Heart left ventricle (tissue), 16 donors: Measurements from ENCODE around the gene TBCK. TPM values are rescaled to one million over a fixed set of nuclear protein-coding genes. Genes with fewer than 3 reads are reported as not detected.
A peak's percentile ranks its signal among the peaks of the same experiment; 100 is the strongest.

Experiments used
- ATAC-seq, 4 donors: fragments of 200-7000 bp; cut with Tn5 transposase; one replicate each; pipeline ENCODE4 v1.9.1; 2020 to 2022; ENCODE audit warnings: moderate library complexity in 4 of 4, mild to moderate bottlenecking in 3 of 4, moderate number of reproducible peaks in 1 of 4
- DNase-seq, 5 donors: peaks; one replicate each; pipeline ENCODE4 v3.0.0-alpha.2; 2020
- H3K27ac ChIP-seq, 12 donors: fragments of 200-600 bp; sonication (generic) in 4 of 12; one replicate each; pipeline versions ENCODE4 v1.5.0 to v1.8.0; 2016 to 2022; ENCODE audit warnings: mild to moderate bottlenecking in 2 of 12
- H3K27me3 ChIP-seq, 9 donors: fragments of 200-600 bp; sonication (generic) in 2 of 9; one replicate each; pipeline versions ENCODE4 v1.5.1 to v1.8.0; 2016 to 2022; ENCODE audit warnings: mild to moderate bottlenecking in 3 of 9
- H3K36me3 ChIP-seq, 9 donors: fragments of 200-600 bp; sonication (generic) in 2 of 9; one replicate each; pipeline versions ENCODE4 v1.5.0 to v1.8.0; 2018 to 2022; ENCODE audit warnings: mild to moderate bottlenecking in 2 of 9
- H3K4me1 ChIP-seq, 12 donors: fragments of 200-600 bp; sonication (generic) in 4 of 12; one replicate each; pipeline versions ENCODE4 v1.5.0 to v1.8.0; 2016 to 2022; ENCODE audit warnings: mild to moderate bottlenecking in 3 of 12
- H3K4me3 ChIP-seq, 12 donors: fragments of 200-600 bp; sonication (generic) in 4 of 12; one replicate each; pipeline versions ENCODE4 v1.5.0 to v1.8.0; 2017 to 2022; ENCODE audit warnings: mild to moderate bottlenecking in 9 of 12, moderate library complexity in 4 of 12
- H3K9me3 ChIP-seq, 12 donors: fragments of 200-600 bp; sonication (generic) in 4 of 12; one replicate each; pipeline versions ENCODE4 v1.5.0 to v1.8.0; 2016 to 2022; ENCODE audit warnings: mild to moderate bottlenecking in 1 of 12
- POLR2A ChIP-seq, 2 donors: fragments of 450-650 bp; IDR thresholded peaks; one replicate each; pipeline ENCODE4 v1.6.1; 2017; ENCODE audit warnings: antibody characterized with exemption in 2 of 2, mild to moderate bottlenecking in 2 of 2, moderate library complexity in 2 of 2
- WGBS, 4 donors: extraction: QIAGEN DNeasy Blood & Tissue Kit in 2 of 4; methylation state at CpG; one replicate each; pipeline versions ENCODE4 v1.1.5 to v1.1.7; 2013 to 2018; 5-methylcytosine and 5-hydroxymethylcytosine counted together
- intact Hi-C, 10 donors: fragments of 100-400 bp; cut with DNase I; formaldehyde crosslinking; loops; one replicate each; pipeline versions ENCODE4 v1.11.1 to v1.14.2; 2022
- polyA plus RNA-seq, 2 donors: library from polyadenylated mRNA; stranded (reverse); fragments of 200-250 nt; gene quantifications; one replicate each; pipeline ENCODE4 v1.2.3, GENCODE V29; 2013
- total RNA-seq, 9 donors: library from RNA; depleted of rRNA in 2 of 9; stranded (reverse); fragments of >200 nt in 2 of 9; fragmentation: NEBNext Ultra II Directional in 3 of 9; extraction: Animal tissue kit (Norgen Biotek cat#: 25700) in 3 of 9; gene quantifications; one replicate each; pipeline versions ENCODE4 v1.1.0 to v1.2.4, GENCODE V29; 2016 to 2023
- TF ChIP-seq, protein P1 (sequence below), 12 donors: fragments of 200-600 bp; sonication (generic) in 4 of 12; IDR thresholded peaks; one replicate each; pipeline versions ENCODE4 v1.5.0 to v1.8.0; 2018 to 2022; ENCODE audit warnings: antibody characterized with exemption in 12 of 12, mild to moderate bottlenecking in 5 of 12
- donor health status: ischemic (EF 13 %, LVEDD 7.1; RV severe dilation, severe dysfunction).
- donor health status: healthy with polysubstance abuse.
- donor health status: DM: no; HTN: yes; CAD: no.
- donor health status: DM: no; HTN: no; CAD: no.
- donor health status: ischemic (EF 25% LVEDD 6.9; RV normal size, moderate dysfunction).
- donor health status: ischemic (EF 25% LVEDD 5.7; RV mildly dilated, moderate dysfunction).
- donor health status: healthy.
- donor health status: DM: yes; HTN: yes; CAD: no.
- donor health status: ischemic (EF 35%, LVEDD 5.7; RV mildly dilated, moderate dysfunction).
- donor health status: nonischemic (EF 11% LVEDD 7.7; RV severe dilation, severe dysfunction).
- donor health status: DM: yes; HTN: yes; CAD: no.
- donor health status: PGD.
- donor health status: ischemic (EF 29% LVEDD 5.4; RV normal size, mild dysfunction).
- donor health status: nonischemic (EF 23%, LVEDD 6.1; RV moderate dilation, normal function).

The TBCK gene
- total and polyA plus RNA-seq, 11 donors = 5.0 to 27.1 (median 14.6) TPM

DNA sequence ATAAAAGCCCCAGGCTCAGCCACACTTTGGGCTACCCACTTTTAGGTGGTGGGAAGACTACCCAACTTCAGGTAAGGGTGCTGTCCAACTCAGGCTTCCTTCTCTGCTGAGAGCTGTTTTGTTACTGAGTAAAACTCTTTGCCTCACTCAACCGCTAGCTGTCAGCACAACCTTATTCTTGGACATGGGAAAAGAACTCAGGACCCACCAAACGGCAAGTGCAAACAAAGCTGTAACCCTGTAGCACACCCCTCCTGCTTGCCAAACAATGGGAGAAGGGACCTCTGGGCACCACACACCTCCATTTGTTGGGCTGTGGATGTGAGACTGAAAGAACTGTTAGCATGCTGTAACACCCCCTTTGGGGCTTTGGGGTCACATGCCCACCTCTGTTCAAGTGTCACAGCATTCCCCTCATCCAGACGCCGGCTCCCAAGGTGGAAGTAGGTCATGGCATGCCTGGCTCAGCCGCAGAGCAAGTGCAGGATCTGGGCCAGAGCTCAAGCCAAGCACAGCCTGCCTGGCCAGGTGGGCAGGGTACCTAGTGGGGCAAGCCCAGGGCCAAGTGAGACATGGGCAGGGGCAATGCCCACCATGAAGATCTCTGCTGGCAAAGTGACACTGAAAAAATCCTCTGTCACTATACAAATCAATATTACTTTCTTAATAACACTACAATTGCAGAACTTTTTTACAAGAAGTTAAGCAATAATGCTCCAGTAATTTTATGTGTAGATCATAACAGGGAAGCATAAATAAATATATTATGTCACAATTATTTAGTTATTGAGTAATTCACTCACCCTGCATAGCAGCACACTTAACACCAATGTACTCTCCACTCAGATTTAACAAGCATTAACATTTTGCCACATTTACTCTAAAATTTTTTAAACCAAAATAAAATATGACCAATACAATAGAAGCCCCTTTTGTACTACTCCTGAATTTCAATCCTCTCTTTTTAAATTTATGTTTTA lies 107.2 kb downstream of the TBCK start:
- Histone ChIP-seq H3K27me3 (no peaks in the 10 kb centered on the region), H3K36me3 (peaks cover 0 to 41% (median 6%) of the 10 kb centered on the region in 9 donors), H3K27ac (no peak overlapping the region), H3K4me3 (no peak overlapping the region), H3K4me1 (no peaks in the 10 kb centered on the region), H3K9me3 (no peaks in the 10 kb centered on the region)
- no peak for TF ChIP-seq POLR2A (IDR thresholded peaks at IDR 0.05)
- TF ChIP-seq, protein P1, sequence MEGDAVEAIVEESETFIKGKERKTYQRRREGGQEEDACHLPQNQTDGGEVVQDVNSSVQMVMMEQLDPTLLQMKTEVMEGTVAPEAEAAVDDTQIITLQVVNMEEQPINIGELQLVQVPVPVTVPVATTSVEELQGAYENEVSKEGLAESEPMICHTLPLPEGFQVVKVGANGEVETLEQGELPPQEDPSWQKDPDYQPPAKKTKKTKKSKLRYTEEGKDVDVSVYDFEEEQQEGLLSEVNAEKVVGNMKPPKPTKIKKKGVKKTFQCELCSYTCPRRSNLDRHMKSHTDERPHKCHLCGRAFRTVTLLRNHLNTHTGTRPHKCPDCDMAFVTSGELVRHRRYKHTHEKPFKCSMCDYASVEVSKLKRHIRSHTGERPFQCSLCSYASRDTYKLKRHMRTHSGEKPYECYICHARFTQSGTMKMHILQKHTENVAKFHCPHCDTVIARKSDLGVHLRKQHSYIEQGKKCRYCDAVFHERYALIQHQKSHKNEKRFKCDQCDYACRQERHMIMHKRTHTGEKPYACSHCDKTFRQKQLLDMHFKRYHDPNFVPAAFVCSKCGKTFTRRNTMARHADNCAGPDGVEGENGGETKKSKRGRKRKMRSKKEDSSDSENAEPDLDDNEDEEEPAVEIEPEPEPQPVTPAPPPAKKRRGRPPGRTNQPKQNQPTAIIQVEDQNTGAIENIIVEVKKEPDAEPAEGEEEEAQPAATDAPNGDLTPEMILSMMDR (IDR thresholded peaks at IDR 0.05) = no peak
- 70 to 87% (median 77%) methylated on average over 5 of the region's 5 CpGs for WGBS, 4 donors
- intact Hi-C loops = no loop called here
- DNase-seq (peak in 2 of 5 donors; percentile 23 to 52), ATAC-seq (peak in 2 of 4 donors; percentile 31 to 36)

DNA sequence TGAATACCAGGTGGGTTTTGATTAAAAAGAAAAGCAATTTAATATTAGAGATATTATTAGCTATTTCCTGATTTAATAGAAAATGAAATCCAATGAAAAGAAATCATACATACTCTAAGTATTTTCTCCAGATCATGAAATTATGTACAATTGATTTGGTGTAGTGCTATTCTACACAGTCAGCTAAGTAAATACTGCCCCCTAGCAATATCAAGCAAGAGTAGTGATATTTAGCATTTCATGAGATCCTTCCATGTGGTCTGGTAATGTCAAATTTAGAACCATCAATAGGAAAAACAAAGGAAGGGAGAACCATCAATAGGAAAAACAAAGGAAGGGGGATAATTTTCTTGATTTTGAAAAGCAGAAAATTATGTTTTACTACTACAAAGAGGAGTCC lies 114.6 kb downstream of the TBCK start:
- Histone ChIP-seq H3K4me1 (no peaks in the 10 kb centered on the region), H3K9me3 (no peaks in the 10 kb centered on the region), H3K27me3 (no peaks in the 10 kb centered on the region), H3K36me3 (peaks cover 0 to 8% (median 0%) of the 10 kb centered on the region in 9 donors), H3K4me3 (no peak overlapping the region), H3K27ac (no peak overlapping the region)
- DNase-seq (no peak), ATAC-seq (no peak)
- intact Hi-C loops = no loop called here
- TF ChIP-seq, protein P1 (IDR thresholded peaks at IDR 0.05) = peak in 10 of 12 donors; percentile 17 to 56 (median 40)
- TF ChIP-seq POLR2A (IDR thresholded peaks at IDR 0.05) = no peak

DNA sequence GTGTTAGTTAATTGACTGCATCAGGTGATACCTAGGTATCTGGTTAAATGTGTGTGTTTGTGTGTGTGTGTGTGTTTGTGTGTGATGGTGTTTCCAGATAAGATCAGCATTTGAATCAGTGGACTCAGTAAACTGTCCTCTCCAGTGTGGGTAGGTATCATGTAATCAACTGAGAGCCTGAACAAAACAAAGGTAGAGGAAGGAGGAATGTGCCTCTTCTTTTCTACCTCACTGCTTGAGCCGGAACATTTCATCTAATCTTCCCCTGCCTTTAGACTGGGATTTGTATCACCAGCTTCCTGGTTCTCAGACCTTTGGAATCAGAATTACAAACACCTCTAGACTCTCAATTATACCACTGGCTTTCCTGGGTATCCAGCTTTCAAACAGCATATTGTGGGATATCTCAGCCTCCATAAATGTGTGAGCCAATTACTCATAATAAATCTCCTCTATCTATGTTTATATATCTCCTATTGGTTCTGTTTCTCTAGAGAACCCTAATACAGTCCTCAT lies 120.5 kb downstream of the TBCK start:
- no peaks in the 10 kb centered on the region for H3K9me3 ChIP-seq
- TF ChIP-seq, protein P1 (IDR thresholded peaks at IDR 0.05) = no peak
- TF ChIP-seq POLR2A (IDR thresholded peaks at IDR 0.05) = no peak
- peaks cover 0 to 35% (median 25%) of the 10 kb centered on the region in 9 donors for H3K36me3 ChIP-seq
- no peaks in the 10 kb centered on the region for H3K27me3 ChIP-seq
- DNase-seq = no peak
- ATAC-seq = no peak
- H3K27ac ChIP-seq = no peak overlapping the region
- WGBS, 4 donors = 93 to 100% (median 98%) methylated on average over 1 of the region's 1 CpG
- H3K4me1 ChIP-seq = no peaks in the 10 kb centered on the region
- H3K4me3 ChIP-seq = no peak overlapping the region
- intact Hi-C loops = no loop called here

DNA sequence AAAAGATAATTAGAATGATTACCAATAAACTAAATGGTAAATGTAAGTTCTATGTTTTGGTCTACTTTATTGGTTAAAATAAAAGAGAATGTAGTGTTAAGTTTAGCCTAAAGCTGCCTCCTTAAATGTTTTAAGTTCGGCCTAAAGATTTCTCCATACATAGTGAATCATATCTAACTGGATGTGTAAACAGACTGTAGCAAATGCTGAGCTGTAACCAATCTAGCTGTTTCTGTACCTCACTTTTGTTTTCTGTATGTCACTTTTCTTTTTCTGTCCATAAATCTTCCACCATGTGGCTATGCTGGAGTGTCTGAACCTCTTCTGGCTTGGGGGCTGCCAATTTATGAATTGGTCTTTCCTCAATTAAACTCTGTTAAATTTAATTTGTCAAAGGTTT lies 121.2 kb downstream of the TBCK start:
- no peak for DNase-seq
- no peak overlapping the region for H3K27ac ChIP-seq
- 94 to 98% (median 96%) methylated on average over 1 of the region's 1 CpG for WGBS, 4 donors
- no peaks in the 10 kb centered on the region for H3K27me3 ChIP-seq
- intact Hi-C loops = no loop called here
- ATAC-seq = no peak
- H3K4me3 ChIP-seq = no peak overlapping the region
- H3K36me3 ChIP-seq = peaks cover 0 to 40% (median 25%) of the 10 kb centered on the region in 9 donors
- no peaks in the 10 kb centered on the region for H3K4me1 ChIP-seq
- TF ChIP-seq, protein P1 (IDR thresholded peaks at IDR 0.05) = no peak
- TF ChIP-seq POLR2A (IDR thresholded peaks at IDR 0.05) = no peak
- no peaks in the 10 kb centered on the region for H3K9me3 ChIP-seq
